ENCODE data around the gene CCDC136. TPM values are rescaled to one million over a fixed set of nuclear protein-coding genes. Genes with fewer than 3 reads are reported as not detected.

Gene CCDC136
- 10 to 100 TPM in 1 of 2 experiments, 1 to 10 TPM in 1; 9.9 to 10.0 TPM for total RNA-seq

DNA sequence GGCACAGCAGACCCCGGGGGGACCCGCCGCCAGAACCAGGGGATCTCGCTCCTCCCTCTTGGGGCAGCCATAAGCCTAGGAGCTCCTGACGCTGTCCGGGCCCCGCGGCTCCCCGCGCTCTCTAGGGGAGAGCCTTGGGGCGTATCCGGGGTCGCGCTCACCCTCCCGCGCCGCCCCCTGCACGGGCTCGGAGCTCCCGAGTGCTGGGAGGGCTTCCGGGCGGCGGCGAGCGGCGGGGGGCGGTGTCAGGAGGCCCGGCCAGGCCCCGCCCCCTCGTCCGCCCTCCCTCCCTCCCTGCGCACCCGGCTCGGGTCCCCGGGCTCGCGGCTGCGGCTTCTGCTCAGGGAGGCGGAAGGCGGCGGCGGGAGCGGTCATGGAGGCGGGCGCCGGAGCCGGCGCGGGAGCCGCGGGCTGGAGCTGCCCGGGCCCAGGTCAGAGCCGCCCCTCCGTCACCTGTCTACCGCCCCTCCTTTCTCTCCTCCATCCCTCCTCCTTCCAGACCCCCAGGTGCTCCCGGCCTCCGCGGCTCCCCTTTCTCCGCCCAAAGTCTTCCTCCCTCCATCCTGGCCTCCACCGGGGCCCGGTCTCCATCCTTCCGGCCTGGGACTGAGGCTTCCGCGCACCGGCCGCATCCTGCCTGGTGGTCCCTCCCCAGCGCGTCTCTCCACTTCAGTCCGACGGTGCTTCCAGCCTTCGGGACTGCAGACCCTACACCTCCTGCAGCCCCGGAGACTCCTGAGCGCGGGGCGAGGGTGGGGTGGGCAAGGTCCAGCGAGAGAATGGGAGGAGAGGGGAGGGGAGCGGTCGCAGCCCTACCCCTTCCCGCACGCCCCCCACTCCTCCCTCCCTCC lies at the start of gene CCDC136:
Gene CCDC136, plus strand, starts transcription at position 848 of the 851 bp plus-strand sequence. CDS start 444 bp downstream, outside the sequence.
- CTCF ChIA-PET, result interaction anchor here (0.5 to 1.2 kb wide), 2 partner anchors 37 to 51 kb away, joined by 4 read pairs; no protein-coding TSS in a partner anchor
- POLR2A ChIA-PET, result interaction anchor here (0.6 to 1.0 kb wide), 4 partner anchors 14 to 97 kb away, joined by 3 to 5 read pairs (median 3); no protein-coding TSS in a partner anchor

DNA sequence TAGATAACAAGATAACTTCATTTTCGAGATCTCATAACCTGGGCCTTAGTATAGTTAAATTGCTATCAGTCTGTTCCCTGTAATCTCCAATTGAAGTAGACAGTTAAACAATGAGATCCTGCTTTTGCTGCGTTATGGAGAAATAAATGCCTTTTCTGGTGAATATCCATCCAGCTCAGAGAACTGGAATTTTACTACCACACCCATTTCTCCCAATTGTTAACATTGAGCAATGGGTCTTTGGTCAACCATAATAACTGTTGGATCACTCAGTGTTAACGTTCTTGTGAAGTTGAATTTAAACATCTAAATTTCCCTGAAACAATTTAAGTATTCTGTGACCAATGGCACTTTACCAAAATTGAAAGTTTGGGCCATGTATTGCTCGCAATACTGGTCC lies 49.6 kb upstream of the CCDC136 start:
- CTCF ChIA-PET, result no interaction called here
- POLR2A ChIA-PET, result no interaction called here

GRCh38 chr7:128743112-128743772 lies 48.5 kb upstream of the CCDC136 start:
- POLR2A ChIA-PET, result interaction anchor here (0.7 kb wide), 1 partner anchor 190 kb away, joined by 3 read pairs; no protein-coding TSS in a partner anchor
- CTCF ChIA-PET, result no interaction called here

GRCh38 chr7:128744366-128744905 lies 47.3 kb upstream of the CCDC136 start:
- ChIA-PET CTCF (no interaction called here), POLR2A (no interaction called here)

DNA sequence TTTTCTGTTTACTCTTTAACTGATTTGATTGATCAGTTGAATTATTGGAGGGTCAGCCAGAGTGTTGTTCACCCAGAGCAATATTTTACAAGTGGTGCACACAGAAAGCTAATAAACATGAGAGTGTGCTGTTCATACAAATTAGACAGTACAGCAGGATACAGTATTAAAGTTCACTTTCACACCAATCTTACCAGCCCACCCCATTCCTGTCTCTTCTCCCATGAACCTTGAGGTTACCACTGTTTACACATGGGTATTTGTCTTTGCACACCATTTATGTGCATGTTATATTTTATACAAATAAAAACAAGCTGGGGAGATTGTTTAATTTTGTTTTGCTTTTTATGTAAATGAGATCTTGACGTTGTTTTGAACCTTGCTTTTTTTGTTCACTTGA lies 46.1 kb upstream of the CCDC136 start:
- CTCF ChIA-PET, result no interaction called here
- POLR2A ChIA-PET, result no interaction called here

GRCh38 chr7:128747327-128748079 lies 44.3 kb upstream of the CCDC136 start:
- ChIA-PET POLR2A (interaction anchor here (0.6 kb wide), 1 partner anchor 250 kb away, joined by 4 read pairs; no protein-coding TSS in a partner anchor), CTCF (no interaction called here)

GRCh38 chr7:128752251-128752650 lies 39.5 kb upstream of the CCDC136 start:
- CTCF ChIA-PET, result no interaction called here
- POLR2A ChIA-PET, result no interaction called here

- ChIA-PET POLR2A (interaction anchor here (0.5 to 1.2 kb wide), 3 partner anchors 16 to 620 kb away, joined by 3 to 6 read pairs (median 3); partner anchors contain the start of gene CALU), CTCF (interaction anchor here (1.4 to 1.7 kb wide), 2 partner anchors 15 to 128 kb away, joined by 3 to 4 read pairs; no protein-coding TSS in a partner anchor)
Observed at GRCh38 chr7:128755075-128755818, 36.5 kb upstream of the CCDC136 start.

DNA sequence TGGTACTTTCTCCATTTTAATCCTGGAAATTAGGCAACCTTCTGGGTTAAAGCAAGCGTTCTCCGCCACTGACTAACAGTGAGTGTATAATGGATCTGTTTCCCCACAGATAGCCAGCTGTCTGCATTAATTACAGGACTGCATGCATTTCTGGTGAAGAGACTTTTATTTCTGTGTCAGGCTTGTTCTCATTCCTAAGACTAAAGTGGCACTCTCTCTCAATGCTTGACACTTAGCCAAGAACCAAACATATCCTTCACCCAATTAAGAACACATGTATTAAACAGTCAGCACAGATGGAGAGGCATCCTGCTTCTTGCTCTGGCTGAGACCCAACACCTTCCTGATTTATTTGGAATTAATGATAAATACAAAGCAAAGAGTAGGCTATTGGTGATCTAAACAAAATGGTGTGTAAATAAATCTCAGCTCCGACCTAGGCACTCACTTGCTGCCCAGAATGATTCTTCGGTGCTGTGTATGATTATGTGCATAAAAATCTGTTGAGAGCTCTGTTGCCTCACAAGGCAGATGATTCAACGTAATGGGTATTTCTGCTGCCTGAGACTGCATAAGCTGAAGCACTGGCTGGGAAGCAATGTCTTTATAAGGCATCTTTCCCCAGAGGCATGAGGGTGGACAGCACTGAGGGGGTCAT lies 35.8 kb upstream of the CCDC136 start:
- ChIA-PET CTCF (interaction anchor here (1.4 to 1.7 kb wide), 2 partner anchors 16 to 128 kb away, joined by 3 to 4 read pairs; no protein-coding TSS in a partner anchor), POLR2A (no interaction called here)

- CTCF ChIA-PET, result interaction anchor here (1.0 kb wide), 1 partner anchor 275 kb away, joined by 3 read pairs; no protein-coding TSS in a partner anchor
- POLR2A ChIA-PET, result no interaction called here
Observed at GRCh38 chr7:128757203-128757602, 34.6 kb upstream of the CCDC136 start.

GRCh38 chr7:128758553-128758952 lies 33.2 kb upstream of the CCDC136 start:
- POLR2A ChIA-PET, result no interaction called here

DNA sequence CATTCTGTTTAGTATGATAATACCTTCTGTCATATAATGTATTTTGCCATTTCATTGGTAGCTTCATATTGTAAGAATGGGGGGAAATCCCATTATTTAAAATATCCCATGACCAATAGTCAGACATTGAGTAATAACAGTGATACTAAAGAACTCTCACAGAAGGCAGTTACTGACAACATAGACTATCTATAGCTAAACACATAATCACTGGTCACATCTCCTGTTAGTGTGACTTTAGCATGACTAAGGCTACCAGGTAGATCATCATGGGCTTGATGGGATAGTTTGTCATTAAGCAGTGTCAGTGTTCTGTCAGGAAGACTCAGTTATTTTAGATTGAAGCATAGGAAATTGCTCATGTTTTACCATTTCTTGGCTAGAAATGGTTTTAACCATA lies 32.5 kb upstream of the CCDC136 start:
- POLR2A ChIA-PET, result no interaction called here
- CTCF ChIA-PET, result no interaction called here

More at GRCh38 chr7:128758553-128758952, 33.2 kb upstream of the CCDC136 start:
- CTCF ChIA-PET, result no interaction called here

GRCh38 chr7:128763541-128763940 lies 28.2 kb upstream of the CCDC136 start:
- POLR2A ChIA-PET, result no interaction called here
- CTCF ChIA-PET, result no interaction called here

GRCh38 chr7:128767475-128768110 lies 24.2 kb upstream of the CCDC136 start:
- CTCF ChIA-PET, result interaction anchor here (0.6 kb wide), 1 partner anchor 245 kb away, joined by 3 read pairs; no protein-coding TSS in a partner anchor
- POLR2A ChIA-PET, result no interaction called here

DNA sequence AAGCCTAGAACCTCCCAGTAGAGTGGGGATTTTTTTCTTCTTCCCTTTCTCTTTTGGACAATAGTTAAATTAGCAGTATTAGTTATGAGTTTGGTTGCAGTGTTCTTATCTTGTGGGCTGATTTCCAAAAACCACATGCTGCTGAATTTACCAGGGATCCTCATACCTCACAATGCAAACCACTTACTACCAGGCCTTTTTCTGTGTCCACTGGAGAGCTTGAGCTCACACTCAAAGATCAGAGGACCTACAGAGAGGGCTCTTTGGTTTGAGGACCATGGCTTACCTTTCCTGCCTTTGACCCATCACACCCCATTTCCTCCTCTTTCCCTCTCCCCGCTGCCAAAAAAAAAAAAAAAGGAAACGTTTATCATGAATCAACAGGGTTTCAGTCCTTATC lies 21.5 kb upstream of the CCDC136 start:
- POLR2A ChIA-PET, result interaction anchor here (0.6 kb wide), 1 partner anchor 39 kb away, joined by 3 read pairs; no protein-coding TSS in a partner anchor

GRCh38 chr7:128773604-128774003 lies 18.2 kb upstream of the CCDC136 start:
- CTCF ChIA-PET, result no interaction called here
- POLR2A ChIA-PET, result no interaction called here

More for the DNA sequence above, 21.5 kb upstream of the CCDC136 start:
- CTCF ChIA-PET, result no interaction called here

DNA sequence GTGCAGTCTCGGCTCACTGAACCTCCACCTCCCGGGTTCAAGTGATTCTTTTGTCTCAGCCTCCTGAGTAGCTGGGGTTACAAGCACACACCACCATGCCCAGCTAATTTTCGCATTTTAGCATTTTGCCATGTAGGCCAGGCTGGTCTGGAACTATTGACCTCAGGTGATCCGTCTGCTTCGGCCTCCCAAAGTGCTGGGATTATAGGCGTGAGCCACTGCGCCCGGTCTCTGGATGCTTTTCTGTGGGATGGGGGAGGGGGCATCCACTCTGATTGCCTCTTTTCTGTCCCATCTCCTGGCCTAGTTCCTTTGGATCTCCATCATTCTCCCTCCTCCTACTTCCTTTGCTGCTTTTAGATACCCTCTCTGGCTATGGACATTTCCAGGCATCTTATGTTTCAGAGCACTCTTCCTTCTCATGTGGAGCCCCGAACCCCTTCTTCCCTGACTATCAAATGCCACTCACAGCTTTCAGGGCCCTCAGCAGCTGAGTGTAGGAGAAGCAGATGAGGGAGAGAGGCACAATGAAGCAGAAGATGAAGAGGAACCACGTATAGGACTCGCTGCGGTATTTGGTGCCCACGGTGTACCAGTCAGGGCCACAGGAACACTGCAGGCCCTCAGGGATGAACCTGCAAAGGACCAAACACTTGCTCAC lies 17.6 kb upstream of the CCDC136 start:
- CTCF ChIA-PET, result interaction anchor here (0.6 kb wide), 1 partner anchor 116 kb away, joined by 4 read pairs; no protein-coding TSS in a partner anchor
- POLR2A ChIA-PET, result no interaction called here

Measured in activated CD8-positive, alpha-beta memory T cell treated with anti-CD3 and anti-CD28 coated beads for 36 hours (primary cell).